ENCODE results near the gene STOM.

The STOM gene

DNA sequence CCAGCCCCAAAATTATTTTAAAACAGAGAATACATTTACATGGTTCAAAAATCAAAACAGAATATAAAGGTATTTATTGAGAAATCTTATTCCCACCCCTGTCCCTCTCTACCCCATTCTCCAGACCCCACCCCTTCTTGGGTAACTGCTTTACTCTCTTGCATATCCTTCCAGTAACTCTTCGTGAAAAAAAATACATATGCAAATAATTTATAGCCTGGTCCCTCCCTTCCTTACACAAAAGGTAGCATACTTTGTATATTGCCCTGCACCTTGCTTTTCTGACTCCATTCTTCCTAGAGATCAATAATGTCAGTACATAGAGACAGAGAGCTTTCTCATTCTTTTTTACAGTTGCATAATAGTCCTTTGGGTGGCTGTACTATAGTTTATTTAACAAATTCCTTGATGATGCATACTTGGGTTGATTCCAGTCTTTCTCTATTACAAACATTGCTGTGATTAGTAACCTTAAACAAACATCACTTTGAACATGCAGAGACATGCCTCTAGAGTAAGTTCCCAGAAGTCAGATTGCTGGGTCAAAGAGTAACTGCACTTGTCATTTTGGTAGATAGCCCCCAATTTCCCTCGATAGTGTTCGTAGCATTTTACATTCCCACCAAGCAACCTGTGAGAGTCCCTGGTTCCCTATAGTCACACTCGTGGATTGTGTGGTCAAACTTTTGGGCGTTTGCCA is 47.9 kb downstream of the STOM start:
- no peak overlapping the region for H3K4me3 ChIP-seq (ENCODE audit: low read length)
- TF ChIP-seq, protein P1, sequence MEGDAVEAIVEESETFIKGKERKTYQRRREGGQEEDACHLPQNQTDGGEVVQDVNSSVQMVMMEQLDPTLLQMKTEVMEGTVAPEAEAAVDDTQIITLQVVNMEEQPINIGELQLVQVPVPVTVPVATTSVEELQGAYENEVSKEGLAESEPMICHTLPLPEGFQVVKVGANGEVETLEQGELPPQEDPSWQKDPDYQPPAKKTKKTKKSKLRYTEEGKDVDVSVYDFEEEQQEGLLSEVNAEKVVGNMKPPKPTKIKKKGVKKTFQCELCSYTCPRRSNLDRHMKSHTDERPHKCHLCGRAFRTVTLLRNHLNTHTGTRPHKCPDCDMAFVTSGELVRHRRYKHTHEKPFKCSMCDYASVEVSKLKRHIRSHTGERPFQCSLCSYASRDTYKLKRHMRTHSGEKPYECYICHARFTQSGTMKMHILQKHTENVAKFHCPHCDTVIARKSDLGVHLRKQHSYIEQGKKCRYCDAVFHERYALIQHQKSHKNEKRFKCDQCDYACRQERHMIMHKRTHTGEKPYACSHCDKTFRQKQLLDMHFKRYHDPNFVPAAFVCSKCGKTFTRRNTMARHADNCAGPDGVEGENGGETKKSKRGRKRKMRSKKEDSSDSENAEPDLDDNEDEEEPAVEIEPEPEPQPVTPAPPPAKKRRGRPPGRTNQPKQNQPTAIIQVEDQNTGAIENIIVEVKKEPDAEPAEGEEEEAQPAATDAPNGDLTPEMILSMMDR (conservative IDR thresholded peaks at IDR 0.05; ENCODE audit: low read depth, low read length) = no peak
- DNase-seq (ENCODE audit: low read depth) = no peak

DNA sequence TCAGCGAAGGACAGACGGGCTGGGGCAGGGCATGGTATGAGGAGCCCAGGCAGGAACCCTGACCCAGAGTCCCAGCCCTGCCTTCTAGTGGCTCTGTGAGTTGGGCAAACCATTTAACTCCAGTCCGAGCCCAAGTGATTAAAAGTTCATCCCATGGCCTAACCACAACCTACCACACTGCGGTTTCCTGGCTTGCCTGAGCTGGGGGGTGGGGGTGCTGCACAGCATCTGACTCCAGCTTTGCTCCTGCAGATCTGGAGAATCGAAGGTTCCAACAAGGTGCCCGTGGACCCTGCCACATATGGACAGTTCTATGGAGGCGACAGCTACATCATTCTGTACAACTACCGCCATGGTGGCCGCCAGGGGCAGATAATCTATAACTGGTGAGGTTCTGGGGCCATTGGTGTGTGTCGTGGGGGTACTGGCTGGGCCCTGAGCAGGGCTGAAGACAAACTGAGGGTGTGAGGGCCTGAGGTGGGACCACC is 49.0 kb downstream of the STOM start:
- no peak for DNase-seq (ENCODE audit: low read depth)
- TF ChIP-seq, protein P1 (conservative IDR thresholded peaks at IDR 0.05; ENCODE audit: low read depth, low read length) = no peak
- no peak overlapping the region for H3K4me3 ChIP-seq (ENCODE audit: low read length)

DNA sequence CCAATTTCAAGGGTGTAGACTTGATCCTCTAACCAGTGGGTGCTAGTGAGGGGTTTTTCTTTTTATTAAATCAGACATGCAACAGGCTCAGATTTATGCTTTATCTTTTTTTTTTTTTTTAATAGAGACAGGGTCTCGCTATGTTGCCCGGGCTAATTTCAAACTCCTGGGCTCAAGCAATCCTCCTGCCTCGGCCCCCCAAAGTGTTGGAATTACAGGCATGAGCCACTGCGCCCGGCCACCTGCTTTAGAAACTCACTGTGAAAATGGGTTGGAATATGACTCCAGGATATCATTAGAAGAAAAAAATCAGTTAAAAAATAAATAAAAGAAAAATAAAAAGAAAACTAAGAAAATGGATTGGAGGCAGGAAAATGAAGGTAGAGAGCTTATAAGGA is 50.7 kb downstream of the STOM start:
- no peak for DNase-seq (ENCODE audit: low read depth)
- TF ChIP-seq, protein P1 (conservative IDR thresholded peaks at IDR 0.05; ENCODE audit: low read depth, low read length) = no peak
- H3K4me3 ChIP-seq (ENCODE audit: low read length) = no peak overlapping the region

DNA sequence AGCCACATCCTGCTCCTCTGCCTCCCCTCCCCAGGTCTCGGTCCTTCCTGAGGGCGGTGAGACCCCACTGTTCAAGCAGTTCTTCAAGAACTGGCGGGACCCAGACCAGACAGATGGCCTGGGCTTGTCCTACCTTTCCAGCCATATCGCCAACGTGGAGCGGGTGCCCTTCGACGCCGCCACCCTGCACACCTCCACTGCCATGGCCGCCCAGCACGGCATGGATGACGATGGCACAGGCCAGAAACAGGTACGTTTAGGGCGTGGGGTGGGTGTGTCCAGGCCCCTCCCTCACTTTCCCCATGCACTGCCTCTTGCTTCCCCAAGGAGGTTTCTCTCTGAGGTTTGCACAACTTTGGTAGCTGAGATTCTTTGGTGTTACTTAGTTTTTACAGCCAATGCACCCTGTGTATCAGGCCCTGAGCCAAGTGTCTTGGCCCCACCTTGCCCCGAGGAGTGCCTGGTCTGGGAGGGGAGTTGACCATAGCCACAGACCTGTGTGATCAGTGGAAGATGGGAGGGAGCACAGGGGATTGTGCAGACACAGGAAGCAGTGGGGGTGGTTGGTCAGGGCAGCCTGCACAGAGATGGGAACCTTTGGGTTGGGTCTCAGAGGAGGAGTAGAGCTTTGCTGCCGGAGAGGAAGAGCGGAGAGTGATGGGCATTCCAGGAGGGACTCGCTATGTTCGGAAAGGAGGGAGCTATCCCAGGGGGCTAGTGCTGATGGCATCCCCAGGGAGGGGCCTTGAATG is 51.2 kb downstream of the STOM start:
- TF ChIP-seq, protein P1 (conservative IDR thresholded peaks at IDR 0.05; ENCODE audit: low read depth, low read length) = no peak
- no peak overlapping the region for H3K4me3 ChIP-seq (ENCODE audit: low read length)

DNA sequence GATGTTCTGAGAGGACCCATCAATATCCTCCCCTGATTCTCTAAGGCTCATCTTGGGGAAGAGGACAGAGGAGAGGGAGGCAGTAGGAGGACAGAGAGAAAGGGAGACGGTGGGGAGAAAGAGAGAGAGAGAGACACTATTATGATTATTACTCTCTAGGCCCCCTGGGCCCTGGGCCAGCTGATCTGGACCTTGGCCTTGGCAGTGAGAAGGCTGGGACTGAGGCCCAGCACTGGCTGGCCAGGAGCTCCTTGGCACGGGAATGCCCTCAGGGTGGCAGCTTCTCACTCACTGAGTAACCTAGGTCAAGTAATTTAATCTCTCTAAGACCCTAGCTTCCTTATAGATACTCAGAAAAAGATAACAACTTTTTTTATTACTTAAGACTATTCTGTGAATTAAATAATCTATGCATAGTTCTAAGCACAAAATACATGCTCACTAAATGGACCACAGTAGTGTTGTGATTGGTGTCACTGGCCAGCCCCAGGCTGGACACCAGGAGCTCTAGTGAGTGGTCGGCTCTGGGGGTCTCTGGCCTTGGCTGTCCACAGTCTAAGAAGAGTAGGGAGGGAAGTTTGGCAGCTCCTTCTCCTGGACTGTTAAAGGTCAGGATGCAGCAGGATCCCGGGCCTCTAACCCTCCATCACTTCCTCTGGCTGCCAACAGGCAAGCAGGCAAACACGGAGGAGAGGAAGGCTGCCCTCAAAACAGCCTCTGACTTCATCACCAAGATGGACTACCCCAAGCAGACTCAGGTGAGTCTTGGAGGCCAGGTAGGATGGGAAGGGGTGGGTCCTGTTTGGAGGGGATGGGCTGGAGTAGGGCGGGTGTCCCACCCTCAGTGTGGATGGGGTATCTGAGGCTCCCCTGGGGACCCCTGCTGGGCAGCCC is 52.1 kb downstream of the STOM start:
- no peak overlapping the region for H3K4me3 ChIP-seq (ENCODE audit: low read length)
- no peak for DNase-seq (ENCODE audit: low read depth)
- TF ChIP-seq, protein P1 (conservative IDR thresholded peaks at IDR 0.05; ENCODE audit: low read depth, low read length) = no peak

More for the DNA sequence above, 51.2 kb downstream of the STOM start:
- DNase-seq (ENCODE audit: low read depth) = no peak

DNA sequence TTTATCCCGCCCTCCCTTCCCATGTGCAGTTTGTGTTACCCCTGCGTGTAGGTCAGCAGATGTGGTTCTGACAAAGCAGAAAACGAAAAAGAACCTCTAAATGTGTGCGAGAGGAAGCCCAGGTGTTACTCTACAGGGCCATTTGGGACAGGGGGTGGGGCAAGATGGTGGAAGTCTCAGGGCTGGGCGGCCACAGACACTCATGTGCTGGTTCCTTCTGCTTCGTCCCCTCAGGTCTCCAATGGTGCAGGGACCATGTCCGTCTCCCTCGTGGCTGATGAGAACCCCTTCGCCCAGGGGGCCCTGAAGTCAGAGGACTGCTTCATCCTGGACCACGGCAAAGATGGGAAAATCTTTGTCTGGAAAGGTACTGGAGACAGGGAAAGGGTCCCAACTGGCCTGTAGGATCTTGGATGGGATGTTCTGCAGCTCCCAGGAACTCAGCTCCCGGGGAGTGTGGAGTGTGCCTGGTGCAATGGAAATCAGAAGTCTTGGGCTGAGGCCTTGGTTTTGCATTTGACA is 53.1 kb downstream of the STOM start:
- H3K4me3 ChIP-seq (ENCODE audit: low read length) = no peak overlapping the region
- TF ChIP-seq, protein P1 (conservative IDR thresholded peaks at IDR 0.05; ENCODE audit: low read depth, low read length) = no peak
- DNase-seq (ENCODE audit: low read depth) = no peak

All from retinal pigment epithelial cell (primary cell).